Omental fat pad (tissue), 4 donors: ENCODE measurements around the gene NAXE. TPM values are rescaled to one million over a fixed set of nuclear protein-coding genes. Genes with fewer than 3 reads are reported as not detected.
A peak's percentile ranks its signal among the peaks of the same experiment; 100 is the strongest.

Source experiments
- ATAC-seq: fragments of 150-250 bp; one replicate; pipeline ENCODE4 v1.9.1; 2016; ENCODE audit warnings: mild to moderate bottlenecking, moderate library complexity; ENCODE audit not compliant: low FRiP score
- DNase-seq: peaks from one replicate; pipeline ENCODE4 v3.0.0-alpha.2; 2019; ENCODE audit warnings: low spot score
- CTCF ChIP-seq, 3 donors: fragments of 450-650 bp; IDR thresholded peaks; one replicate each; pipeline ENCODE4 v1.5.1; 2016 to 2017; ENCODE audit warnings: antibody characterized with exemption in 3 of 3, mild to moderate bottlenecking in 3 of 3, moderate library complexity in 2 of 3
- total RNA-seq, 4 donors: library from RNA; depleted of rRNA; stranded (reverse); fragments of >200 nt; gene quantifications; one replicate each; pipeline ENCODE4 v1.1.0, GENCODE V29; 2016

NAXE gene
- total RNA-seq, 4 donors from 2014 or later: 49.4 to 71.5 (median 58.9) TPM

GRCh38 chr1:156566436-156566835 is 25.1 kb upstream of the NAXE start:
- DNase-seq: no peak
- TF ChIP-seq CTCF (IDR thresholded peaks at IDR 0.05): no peak

DNA sequence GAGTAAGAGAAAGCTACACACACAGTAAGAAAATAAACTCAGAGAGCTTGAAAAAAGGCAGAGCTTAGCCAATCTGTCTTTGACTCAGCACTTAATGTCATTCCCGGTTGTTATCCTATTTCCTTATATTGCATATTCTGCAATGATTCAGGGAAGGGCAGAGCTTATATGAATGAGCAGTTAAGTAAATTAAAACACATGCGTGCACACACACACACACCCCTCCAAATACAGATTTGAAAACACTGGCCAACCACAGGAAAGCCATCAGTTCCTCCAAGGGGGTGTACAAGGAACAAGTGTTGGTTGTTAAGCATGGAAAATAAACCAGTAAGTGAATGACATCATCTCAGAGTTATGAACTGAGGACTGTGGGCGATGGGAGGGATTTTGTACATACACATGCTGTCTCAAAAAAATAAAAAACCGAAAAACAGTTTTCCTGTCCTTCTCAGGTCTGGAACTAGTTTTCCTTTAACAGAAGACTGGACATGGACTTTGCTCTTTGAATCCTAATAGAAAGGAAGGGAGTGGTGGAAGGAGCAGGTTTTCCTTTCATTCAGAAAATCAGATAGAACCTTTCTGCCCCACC is 20.2 kb upstream of the NAXE start:
- no peak for ATAC-seq
- no peak for TF ChIP-seq CTCF (IDR thresholded peaks at IDR 0.05)
- DNase-seq: no peak

More at GRCh38 chr1:156566436-156566835, 25.1 kb upstream of the NAXE start:
- ATAC-seq: no peak

- TF ChIP-seq CTCF (IDR thresholded peaks at IDR 0.05): no peak
- peak; percentile 70 for DNase-seq
- ATAC-seq: peak; percentile 59
These were observed 19.5 kb upstream of the NAXE start, which contains the start of gene IQGAP3 for GRCh38 chr1:156571919-156572662. IQGAP3 (minus strand) TSS chr1:156572565; CDS start chr1:156572529, 36 bp downstream.

DNA sequence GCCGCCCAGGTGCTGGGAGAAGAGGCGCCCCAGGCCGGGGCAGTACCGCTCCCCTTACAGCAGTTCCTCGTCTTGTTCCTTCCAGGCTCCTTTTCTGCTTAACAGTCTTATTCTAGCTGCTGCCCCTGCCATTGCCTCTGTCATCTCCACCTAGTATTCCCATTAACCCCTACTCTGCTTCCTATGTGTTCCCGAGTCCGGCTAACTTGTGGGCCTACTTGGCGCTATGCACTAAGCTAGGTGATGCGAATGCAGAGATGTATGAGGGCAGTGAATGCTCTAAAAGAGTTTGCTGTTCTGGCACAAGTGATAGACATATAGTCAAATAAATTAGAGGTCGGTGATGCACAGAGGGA is 18.9 kb upstream of the NAXE start:
- DNase-seq (no peak), ATAC-seq (no peak)
- no peak for TF ChIP-seq CTCF (IDR thresholded peaks at IDR 0.05)

DNA sequence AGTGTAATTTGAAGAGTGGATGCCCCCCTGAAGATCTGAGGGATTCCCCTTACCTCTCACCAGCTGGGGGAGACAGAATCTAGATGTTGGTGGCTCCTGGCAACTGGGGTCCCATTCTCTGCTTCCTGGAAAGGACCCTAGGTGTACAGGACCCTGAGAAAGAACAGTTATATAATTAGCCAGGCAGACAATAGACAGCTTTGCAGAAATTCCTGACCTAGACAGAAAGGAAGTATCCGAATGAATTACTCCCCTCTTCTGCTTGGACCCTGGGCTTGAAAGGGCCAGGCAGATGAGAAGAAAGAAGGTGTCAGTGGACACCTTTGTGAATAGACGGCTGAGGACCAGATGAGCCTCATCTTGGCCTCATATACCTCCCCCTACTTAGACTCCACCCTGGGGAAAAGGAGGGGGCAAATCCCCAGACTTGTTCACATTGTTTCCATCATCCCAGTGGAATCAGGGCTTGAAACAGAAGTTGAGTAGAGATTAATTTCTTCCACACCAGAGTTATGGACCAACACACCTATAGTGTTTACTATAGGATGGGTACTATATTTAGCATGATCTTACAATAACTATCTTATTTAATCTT is 17.4 kb upstream of the NAXE start:
- TF ChIP-seq CTCF (IDR thresholded peaks at IDR 0.05): no peak
- no peak for ATAC-seq
- no peak for DNase-seq

GRCh38 chr1:156577550-156577949 is 14.0 kb upstream of the NAXE start:
- no peak for ATAC-seq
- no peak for DNase-seq
- TF ChIP-seq CTCF (IDR thresholded peaks at IDR 0.05): no peak
